Measurements from ENCODE around the gene LGALS9B.
"Not testable (repeated sequence)": the region's sequence is repeated elsewhere in the genome, so short reads cannot be mapped to it uniquely, and the experiment has no call there.

The LGALS9B gene

GRCh38 chr17:20494147-20494546, 26.8 kb upstream of the LGALS9B start:
- H3K4me1 ChIP-seq (ENCODE audit: control insufficient read depth, low read depth, low read length); H3K4me3 ChIP-seq (ENCODE audit: low read length); H3K27me3 ChIP-seq (ENCODE audit: control insufficient read depth, insufficient read depth, low read length); H3K36me3 ChIP-seq (ENCODE audit: control insufficient read depth, low read depth, low read length); H3K9me3 ChIP-seq (ENCODE audit: control insufficient read depth, low read depth, low read length); H3K9ac ChIP-seq (ENCODE audit: low read length); H3K27ac ChIP-seq (ENCODE audit: low read length): not testable (repeated sequence)

- not testable (repeated sequence) for H3K27me3 ChIP-seq (ENCODE audit: control insufficient read depth, insufficient read depth, low read length); H3K4me3 ChIP-seq (ENCODE audit: low read length); H3K36me3 ChIP-seq (ENCODE audit: control insufficient read depth, low read depth, low read length); H3K9ac ChIP-seq (ENCODE audit: low read length); H3K9me3 ChIP-seq (ENCODE audit: control insufficient read depth, low read depth, low read length); H3K27ac ChIP-seq (ENCODE audit: low read length); H3K4me1 ChIP-seq (ENCODE audit: control insufficient read depth, low read depth, low read length)
Observed at GRCh38 chr17:20492971-20493370, 25.6 kb upstream of the LGALS9B start.

GRCh38 chr17:20492099-20492498, 24.8 kb upstream of the LGALS9B start:
- H3K4me3 ChIP-seq (ENCODE audit: low read length); H3K27me3 ChIP-seq (ENCODE audit: control insufficient read depth, insufficient read depth, low read length); H3K27ac ChIP-seq (ENCODE audit: low read length); H3K36me3 ChIP-seq (ENCODE audit: control insufficient read depth, low read depth, low read length); H3K9ac ChIP-seq (ENCODE audit: low read length); H3K9me3 ChIP-seq (ENCODE audit: control insufficient read depth, low read depth, low read length); H3K4me1 ChIP-seq (ENCODE audit: control insufficient read depth, low read depth, low read length): not testable (repeated sequence)

DNA sequence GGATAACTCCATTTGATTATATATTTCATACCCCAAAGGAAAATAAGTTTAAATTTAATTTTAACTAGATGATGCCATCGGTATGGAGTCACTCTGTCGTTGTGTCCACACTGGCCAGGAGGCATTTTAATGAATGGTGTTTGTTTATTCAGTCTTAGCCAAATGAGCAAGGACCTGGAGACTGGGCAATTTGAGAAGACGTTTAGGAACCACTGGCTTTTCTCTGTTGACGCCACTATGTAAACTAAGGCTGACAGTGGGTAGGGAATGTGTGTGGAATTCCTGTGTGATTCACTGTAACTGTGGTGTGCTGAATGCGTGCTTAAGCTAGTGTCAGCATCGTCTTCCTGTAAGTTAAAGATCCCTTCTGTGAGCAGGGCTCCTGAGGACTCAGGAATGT, 17.6 kb upstream of the LGALS9B start:
- not testable (repeated sequence) for H3K27me3 ChIP-seq (ENCODE audit: control insufficient read depth, insufficient read depth, low read length); H3K9ac ChIP-seq (ENCODE audit: low read length); H3K27ac ChIP-seq (ENCODE audit: low read length); H3K4me3 ChIP-seq (ENCODE audit: low read length); H3K9me3 ChIP-seq (ENCODE audit: control insufficient read depth, low read depth, low read length); H3K36me3 ChIP-seq (ENCODE audit: control insufficient read depth, low read depth, low read length); H3K4me1 ChIP-seq (ENCODE audit: control insufficient read depth, low read depth, low read length)

- H3K36me3 ChIP-seq (ENCODE audit: control insufficient read depth, low read depth, low read length); H3K9ac ChIP-seq (ENCODE audit: low read length); H3K4me1 ChIP-seq (ENCODE audit: control insufficient read depth, low read depth, low read length); H3K27me3 ChIP-seq (ENCODE audit: control insufficient read depth, insufficient read depth, low read length); H3K9me3 ChIP-seq (ENCODE audit: control insufficient read depth, low read depth, low read length); H3K4me3 ChIP-seq (ENCODE audit: low read length); H3K27ac ChIP-seq (ENCODE audit: low read length): not testable (repeated sequence)
Observed at GRCh38 chr17:20479889-20480591, 12.7 kb upstream of the LGALS9B start.

GRCh38 chr17:20477398-20478071, 10.2 kb upstream of the LGALS9B start:
- H3K27ac ChIP-seq (ENCODE audit: low read length); H3K36me3 ChIP-seq (ENCODE audit: control insufficient read depth, low read depth, low read length); H3K9ac ChIP-seq (ENCODE audit: low read length); H3K4me3 ChIP-seq (ENCODE audit: low read length); H3K4me1 ChIP-seq (ENCODE audit: control insufficient read depth, low read depth, low read length); H3K9me3 ChIP-seq (ENCODE audit: control insufficient read depth, low read depth, low read length); H3K27me3 ChIP-seq (ENCODE audit: control insufficient read depth, insufficient read depth, low read length): not testable (repeated sequence)

GRCh38 chr17:20475137-20475831, 7.9 kb upstream of the LGALS9B start:
- H3K36me3 ChIP-seq (ENCODE audit: control insufficient read depth, low read depth, low read length); H3K4me3 ChIP-seq (ENCODE audit: low read length); H3K27ac ChIP-seq (ENCODE audit: low read length): not testable (repeated sequence)

GRCh38 chr17:20474081-20474480, 6.7 kb upstream of the LGALS9B start:
- not testable (repeated sequence) for H3K4me1 ChIP-seq (ENCODE audit: control insufficient read depth, low read depth, low read length); H3K4me3 ChIP-seq (ENCODE audit: low read length); H3K36me3 ChIP-seq (ENCODE audit: control insufficient read depth, low read depth, low read length); H3K27ac ChIP-seq (ENCODE audit: low read length); H3K27me3 ChIP-seq (ENCODE audit: control insufficient read depth, insufficient read depth, low read length); H3K9ac ChIP-seq (ENCODE audit: low read length); H3K9me3 ChIP-seq (ENCODE audit: control insufficient read depth, low read depth, low read length)

More at GRCh38 chr17:20475137-20475831, 7.9 kb upstream of the LGALS9B start:
- H3K9ac ChIP-seq (ENCODE audit: low read length); H3K9me3 ChIP-seq (ENCODE audit: control insufficient read depth, low read depth, low read length); H3K4me1 ChIP-seq (ENCODE audit: control insufficient read depth, low read depth, low read length); H3K27me3 ChIP-seq (ENCODE audit: control insufficient read depth, insufficient read depth, low read length): not testable (repeated sequence)

- H3K4me3 ChIP-seq (ENCODE audit: low read length); H3K27ac ChIP-seq (ENCODE audit: low read length); H3K9me3 ChIP-seq (ENCODE audit: control insufficient read depth, low read depth, low read length); H3K36me3 ChIP-seq (ENCODE audit: control insufficient read depth, low read depth, low read length); H3K27me3 ChIP-seq (ENCODE audit: control insufficient read depth, insufficient read depth, low read length); H3K4me1 ChIP-seq (ENCODE audit: control insufficient read depth, low read depth, low read length); H3K9ac ChIP-seq (ENCODE audit: low read length): not testable (repeated sequence)
Observed at GRCh38 chr17:20469946-20470345, 2.6 kb upstream of the LGALS9B start.

DNA sequence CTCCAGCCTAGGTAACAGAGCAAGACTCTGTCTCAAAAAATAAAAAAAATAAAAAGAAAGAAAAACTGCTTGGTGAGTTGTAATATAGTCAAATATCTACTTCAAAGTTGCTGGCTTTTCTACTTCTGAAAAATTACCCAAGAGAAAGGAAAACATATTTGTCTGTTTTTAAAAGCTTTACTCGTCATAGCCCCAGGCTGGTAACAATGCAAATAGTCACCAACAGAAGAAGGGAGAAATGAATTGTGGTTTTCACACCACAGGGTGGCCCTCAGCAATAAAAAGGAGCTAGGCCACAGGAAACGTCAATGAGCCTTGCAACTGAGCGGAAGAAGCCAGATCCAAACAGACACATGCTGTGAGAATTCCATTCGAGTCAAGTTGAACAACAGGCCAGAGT, 1.8 kb upstream of the LGALS9B start:
- H3K4me1 ChIP-seq (ENCODE audit: control insufficient read depth, low read depth, low read length); H3K27me3 ChIP-seq (ENCODE audit: control insufficient read depth, insufficient read depth, low read length): not testable (repeated sequence)

GRCh38 chr17:20466999-20467398, 340 bp downstream of the LGALS9B start:
- H3K4me3 ChIP-seq (ENCODE audit: low read length); H3K27ac ChIP-seq (ENCODE audit: low read length); H3K36me3 ChIP-seq (ENCODE audit: control insufficient read depth, low read depth, low read length); H3K9me3 ChIP-seq (ENCODE audit: control insufficient read depth, low read depth, low read length); H3K4me1 ChIP-seq (ENCODE audit: control insufficient read depth, low read depth, low read length); H3K27me3 ChIP-seq (ENCODE audit: control insufficient read depth, insufficient read depth, low read length); H3K9ac ChIP-seq (ENCODE audit: low read length): not testable (repeated sequence)

More for the DNA sequence above, 1.8 kb upstream of the LGALS9B start:
- not testable (repeated sequence) for H3K9ac ChIP-seq (ENCODE audit: low read length); H3K36me3 ChIP-seq (ENCODE audit: control insufficient read depth, low read depth, low read length); H3K4me3 ChIP-seq (ENCODE audit: low read length); H3K27ac ChIP-seq (ENCODE audit: low read length); H3K9me3 ChIP-seq (ENCODE audit: control insufficient read depth, low read depth, low read length)

GRCh38 chr17:20466553-20466952, 786 bp downstream of the LGALS9B start:
- not testable (repeated sequence) for H3K4me1 ChIP-seq (ENCODE audit: control insufficient read depth, low read depth, low read length); H3K4me3 ChIP-seq (ENCODE audit: low read length); H3K27me3 ChIP-seq (ENCODE audit: control insufficient read depth, insufficient read depth, low read length); H3K27ac ChIP-seq (ENCODE audit: low read length); H3K9me3 ChIP-seq (ENCODE audit: control insufficient read depth, low read depth, low read length); H3K9ac ChIP-seq (ENCODE audit: low read length); H3K36me3 ChIP-seq (ENCODE audit: control insufficient read depth, low read depth, low read length)
